Middle frontal gyrus (tissue), 1 donor: ENCODE results near the gene PLAC1.

Experiments used
- DNase-seq: peaks from one replicate; pipeline ENCODE4 v3.0.0-alpha.2; 2015; ENCODE audit warnings: low spot score; ENCODE audit errors: extremely low spot score

PLAC1 gene

DNA sequence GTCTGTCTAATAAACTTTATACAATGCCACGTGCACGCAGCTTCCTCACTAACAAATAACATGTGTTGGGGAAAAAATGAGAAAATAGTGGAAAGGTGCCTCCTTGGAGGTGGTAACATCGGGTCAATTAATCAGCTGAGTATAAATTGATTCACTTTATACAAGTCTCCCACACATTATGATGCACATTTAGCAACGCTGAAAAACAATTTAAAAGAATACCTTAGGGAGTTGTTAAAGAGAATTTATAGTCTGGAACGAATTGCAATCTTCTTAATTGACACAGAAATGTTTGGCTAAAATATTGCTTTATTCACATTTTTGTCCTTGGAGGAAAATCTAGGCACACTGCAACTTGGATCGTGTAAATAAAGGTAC, 114.1 kb downstream of the PLAC1 start:
- no peak for DNase-seq

DNA sequence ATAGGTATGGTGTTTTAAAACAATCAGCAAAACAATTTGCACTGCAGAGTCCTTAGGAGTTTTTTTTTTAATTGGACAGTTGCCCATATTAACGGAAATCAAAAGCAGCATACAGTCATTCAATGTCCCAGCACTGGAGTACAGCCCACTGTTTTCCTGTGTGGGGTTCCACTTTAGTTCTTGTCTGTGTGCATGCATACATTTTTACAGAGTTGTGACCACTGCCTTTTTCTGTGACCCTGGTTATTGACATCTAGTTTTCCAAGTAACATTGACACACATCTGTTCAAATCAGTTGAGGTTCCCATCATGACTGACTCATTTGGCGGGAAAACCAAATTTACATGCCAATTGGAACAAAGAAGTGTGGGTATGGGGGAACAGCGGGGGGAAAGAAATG, 115.0 kb downstream of the PLAC1 start:
- DNase-seq = no peak

DNA sequence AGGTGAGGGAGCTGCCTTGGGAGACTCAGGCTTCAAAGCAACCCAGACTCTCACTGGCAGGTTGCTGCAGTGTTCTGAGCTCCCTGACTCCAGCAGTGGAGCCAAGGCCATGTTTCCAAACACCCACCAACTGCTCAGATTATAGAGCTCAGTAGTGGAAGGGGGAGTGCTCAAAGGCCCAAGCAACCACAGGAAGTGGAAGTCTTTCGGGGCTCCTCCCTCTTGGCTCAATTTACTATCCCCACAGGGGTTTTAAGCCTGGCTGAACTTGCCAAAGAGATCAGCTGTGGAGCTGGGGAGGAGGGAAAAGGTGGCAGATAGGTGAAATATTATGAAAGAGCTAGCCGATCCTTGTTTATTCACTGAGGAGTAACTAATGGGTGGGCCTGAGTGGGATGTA, 115.8 kb downstream of the PLAC1 start:
- DNase-seq = no peak

DNA sequence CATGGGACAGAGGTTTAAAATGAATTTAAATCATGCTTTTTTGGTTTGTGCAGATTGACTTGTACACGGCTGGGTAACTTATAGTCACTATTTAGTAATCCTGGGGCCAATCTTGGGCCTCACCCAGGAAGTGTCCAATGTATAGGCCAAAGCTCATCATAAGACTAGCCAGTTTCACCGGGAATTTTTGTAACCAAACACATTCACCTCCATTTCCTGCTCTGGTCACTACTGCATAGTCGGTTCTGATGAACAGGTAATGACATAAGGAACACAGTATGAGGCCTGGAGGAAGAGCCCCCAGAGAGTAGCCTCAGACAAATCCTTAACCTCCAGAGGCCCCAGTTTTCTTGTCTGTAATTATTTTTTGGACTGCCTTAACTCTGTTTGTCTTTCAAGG, 116.4 kb downstream of the PLAC1 start:
- DNase-seq = no peak

DNA sequence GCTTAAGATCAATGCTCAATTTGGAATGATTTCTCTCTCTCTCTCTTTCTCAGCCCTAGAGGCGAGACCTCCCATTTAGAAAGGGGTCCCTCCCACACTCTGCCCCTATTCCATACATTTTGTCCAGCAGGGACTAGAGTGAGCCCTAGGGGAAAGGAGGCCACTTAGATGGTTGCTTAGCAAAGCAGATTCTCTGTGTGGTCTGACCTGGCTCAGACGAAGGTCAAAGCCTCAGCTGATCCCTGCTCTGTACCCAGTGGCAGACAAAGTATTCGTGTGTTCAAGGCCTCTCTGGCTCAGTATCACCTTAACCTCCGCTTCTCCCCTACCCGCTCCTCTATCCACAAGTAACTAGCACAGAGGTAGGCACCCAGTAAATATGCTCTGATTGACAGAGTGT, 120.0 kb downstream of the PLAC1 start:
- no peak for DNase-seq

DNA sequence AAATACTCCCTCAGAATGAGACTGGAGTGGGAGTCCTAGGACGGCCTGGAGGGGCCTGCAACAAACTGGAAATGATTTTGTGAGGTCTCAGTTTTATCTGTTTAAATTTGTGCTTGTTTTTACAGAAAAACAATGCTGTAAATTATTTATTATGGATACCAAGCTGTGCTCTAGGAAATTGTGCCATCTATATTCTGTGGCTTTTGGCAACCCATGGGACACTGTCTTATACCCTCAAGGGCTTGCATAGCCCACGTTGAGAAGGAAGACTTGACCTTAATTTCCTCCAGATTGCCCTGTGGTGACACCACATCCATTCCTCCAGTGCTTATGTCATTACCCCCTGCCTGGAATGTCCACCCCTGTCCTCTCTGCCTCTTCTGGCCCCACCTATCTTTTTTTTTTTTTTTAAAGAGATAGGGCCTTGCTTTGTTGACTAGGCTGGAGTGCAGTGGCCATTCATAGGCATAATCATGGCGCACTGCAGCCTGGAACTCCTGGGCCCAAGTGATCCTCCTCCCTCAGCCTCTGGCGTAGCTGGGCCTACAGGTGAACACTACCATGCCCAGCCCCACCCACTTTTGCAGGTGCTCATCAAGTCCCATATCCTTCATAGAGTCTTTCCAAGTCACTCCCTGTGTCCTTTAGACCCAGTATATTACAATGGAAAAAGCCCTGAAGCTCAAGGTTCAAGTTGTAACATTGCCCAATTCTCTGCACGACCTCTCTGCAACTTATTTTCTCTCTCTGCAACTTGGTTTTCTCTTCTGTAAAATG, 120.9 kb downstream of the PLAC1 start:
- no peak for DNase-seq

DNA sequence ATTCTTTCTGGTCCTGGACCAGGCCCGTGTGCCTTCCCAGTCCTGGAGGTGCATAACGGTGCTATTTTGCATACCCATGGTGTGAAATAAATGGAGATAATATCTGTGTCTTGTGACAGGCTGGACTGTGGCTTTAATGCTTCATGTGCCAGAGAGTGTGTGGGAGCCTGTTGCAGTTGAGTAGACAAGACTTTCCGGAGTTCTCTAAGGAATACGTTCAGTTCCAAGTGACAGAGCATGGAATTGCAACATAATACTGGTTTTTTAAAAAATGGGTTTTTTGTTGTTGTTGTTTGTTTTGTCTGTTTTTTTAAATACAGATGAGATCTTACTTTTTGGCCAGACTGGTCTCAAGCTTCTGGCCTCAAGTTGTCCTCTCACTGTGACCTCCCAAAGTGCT, 124.3 kb downstream of the PLAC1 start:
- DNase-seq = no peak

DNA sequence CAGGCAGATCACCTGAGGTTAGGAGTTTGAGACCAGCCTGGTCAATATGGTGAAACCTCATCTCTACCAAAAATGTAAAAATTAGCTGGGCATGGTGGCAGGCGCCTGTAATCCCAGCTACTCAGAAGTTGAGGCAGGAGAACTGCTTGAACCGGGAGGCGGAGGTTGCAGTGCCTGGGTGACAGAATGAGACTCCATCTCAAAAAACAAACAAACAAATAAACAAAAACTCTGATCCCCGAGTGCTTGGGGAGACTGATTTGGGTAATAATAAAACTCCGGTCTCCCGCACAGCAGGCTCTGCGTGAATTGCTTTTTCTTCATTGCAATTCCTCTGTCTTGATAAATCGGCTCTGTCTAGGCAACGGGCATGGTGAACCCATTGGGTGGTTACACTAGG, 124.9 kb downstream of the PLAC1 start:
- no peak for DNase-seq

DNA sequence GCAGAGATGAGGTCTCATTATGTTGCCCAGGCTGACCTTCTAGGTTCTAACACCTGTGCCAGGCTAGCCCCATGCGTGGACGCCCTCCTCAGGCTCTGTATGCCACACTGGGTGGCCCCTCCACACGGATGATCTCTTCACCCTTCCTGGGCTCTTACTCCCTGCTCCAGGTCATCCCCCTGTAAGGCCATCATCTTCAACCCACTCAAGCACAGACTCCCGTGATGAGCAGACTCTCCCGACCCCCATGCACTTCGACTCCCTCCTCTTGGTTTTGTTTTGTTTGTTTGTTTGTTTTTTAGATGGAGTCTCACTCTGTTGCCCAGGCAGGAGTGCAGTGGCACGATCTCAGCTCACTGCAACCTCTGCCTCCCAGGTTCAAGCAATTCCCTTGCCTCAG, 127.4 kb downstream of the PLAC1 start:
- no peak for DNase-seq

DNA sequence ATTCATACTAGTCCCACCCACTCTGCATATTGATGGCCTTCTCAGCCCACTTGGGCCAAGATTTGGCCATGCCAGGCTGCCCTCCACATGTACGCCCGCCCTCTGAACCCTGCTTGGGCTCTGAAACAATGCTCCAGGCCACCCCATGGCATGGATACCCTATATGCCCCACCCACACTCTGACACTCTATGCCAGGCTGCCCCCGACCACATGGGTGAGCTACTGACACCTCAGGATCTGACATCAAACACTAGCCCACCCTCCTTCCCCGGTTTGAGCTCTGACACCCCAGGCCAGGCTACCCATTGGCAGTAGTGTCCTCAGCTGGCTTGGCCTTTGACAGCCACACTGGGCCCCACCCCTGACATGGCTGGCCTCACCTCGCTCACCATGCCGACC, 128.8 kb downstream of the PLAC1 start:
- DNase-seq = no peak

DNA sequence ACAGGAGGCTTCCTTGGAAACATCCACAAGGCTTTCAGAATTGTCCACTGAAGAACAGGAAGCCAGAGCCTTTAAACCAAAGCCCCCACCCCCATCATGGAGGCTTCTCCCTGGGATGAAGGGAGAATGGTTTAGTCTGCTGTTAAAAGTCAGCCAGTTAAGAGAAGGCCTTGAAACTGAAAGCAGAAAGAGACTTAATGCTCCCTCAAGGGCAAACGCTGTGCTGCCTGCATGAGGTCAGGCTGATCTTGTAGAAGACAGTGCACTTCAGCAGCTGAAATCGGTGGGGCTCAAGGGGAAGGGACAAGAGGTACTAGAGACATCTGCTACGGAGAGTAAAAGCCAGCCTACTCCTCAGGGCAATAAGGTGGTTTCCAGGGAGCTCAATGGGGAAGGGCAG, 129.3 kb downstream of the PLAC1 start:
- no peak for DNase-seq

DNA sequence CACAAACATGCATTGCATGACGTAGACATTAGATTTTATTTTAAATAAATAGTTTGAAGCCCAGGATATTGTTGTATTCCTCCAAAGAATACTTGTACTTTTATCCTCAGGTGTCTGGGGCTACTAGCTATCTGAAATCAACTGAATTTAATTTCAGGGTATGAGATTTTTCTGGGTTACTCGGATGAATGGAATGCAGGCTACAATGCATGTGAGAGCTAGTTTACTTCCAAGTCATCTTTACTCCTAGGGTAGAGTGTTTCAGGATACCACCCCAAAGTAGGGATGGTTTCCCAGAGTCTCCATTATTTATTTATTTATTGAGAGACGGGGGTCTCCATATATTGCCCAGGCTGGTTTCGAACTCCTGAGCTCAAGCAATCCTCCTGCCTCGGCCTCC, 131.9 kb downstream of the PLAC1 start:
- no peak for DNase-seq

DNA sequence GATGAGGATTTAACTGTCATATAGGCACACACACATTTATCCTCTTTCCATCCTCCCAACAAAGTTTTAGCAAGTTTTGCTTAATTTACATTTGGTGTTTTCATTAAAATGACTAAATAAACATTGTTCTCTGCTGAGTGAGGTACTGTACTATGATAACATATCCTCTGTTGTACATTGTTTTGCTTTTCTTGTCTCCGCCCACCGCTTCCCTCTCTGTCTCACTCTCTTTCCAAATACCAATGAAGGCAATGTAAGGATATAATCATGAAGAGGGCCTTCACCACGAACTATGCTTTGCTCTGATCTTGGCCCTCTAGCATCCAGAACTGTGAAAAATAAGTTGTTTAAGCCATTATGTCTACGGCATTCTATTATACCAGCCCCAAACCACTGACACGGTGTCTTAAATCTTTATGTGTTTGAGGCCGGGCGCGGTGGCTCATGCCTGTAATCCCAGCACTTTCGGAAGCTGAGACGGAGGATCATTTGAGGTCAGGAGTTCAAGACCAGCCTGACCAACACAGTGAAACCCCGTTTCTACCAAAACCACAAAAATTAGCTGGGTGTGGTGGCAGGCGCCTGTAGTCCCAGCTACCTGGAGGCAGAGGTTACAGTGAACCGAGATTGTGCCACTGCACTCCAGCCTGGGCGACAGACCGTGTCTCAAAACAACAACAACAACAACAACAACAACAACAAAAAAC, 133.0 kb downstream of the PLAC1 start:
- no peak for DNase-seq

DNA sequence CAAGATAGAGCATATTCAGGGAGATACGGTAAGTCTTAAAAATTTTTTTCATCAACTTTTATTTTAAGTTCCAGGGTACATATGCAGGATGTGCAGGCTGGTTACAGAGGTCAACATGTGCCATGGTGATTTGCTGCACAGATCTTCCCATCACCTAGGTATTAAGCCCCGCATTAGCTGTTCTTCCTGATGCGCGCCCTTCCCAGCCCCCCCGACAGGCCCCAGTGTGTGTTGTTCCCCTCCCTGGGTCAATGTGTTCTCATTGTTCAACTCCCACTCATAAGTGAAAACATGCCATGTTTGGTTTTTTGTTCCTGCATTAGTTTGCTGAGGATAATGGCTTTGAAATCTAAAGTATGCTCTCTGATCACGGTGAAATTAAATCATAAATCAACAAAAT, 134.1 kb downstream of the PLAC1 start:
- DNase-seq = no peak

DNA sequence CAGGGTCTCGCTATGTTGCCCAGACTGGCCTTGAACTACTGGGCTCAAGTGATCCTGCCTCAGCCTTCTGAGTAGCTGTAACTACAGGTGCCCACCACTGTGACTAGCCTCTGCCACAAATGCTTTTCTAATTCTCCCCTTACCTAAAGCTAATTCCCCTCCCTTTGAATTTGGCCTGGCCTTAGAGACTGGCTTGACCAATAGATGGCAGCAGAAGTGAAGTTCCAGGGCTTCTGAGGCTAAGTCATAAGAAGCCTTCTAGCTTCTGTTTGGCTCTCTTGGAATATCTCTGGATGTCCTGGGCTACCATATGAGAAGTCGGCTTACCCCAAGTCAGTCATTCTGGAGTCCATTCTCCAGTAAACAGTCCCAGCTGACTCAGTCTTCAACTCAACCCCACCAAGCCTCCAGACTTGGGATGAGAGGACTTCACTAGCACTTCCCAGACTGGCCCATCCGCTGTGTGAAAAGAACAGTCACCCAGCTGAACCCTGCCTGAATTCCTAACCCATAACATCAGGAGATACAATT, 137.3 kb downstream of the PLAC1 start:
- DNase-seq = no peak
